K562 (cell line): ENCODE measurements around the gene S100A4. TPM values are rescaled to one million over a fixed set of nuclear protein-coding genes. Genes with fewer than 3 reads are reported as not detected.

Experiments used
- ATAC-seq: fragments of 200-7000 bp; cut with Tn5 transposase; 3 replicates; pipeline ENCODE4 v1.9.1; 2020; ENCODE audit warnings: moderate library complexity
- BruUV-seq: library from RNA; stranded (reverse); fragments of 400-500 nt; replicated peaks from 2 replicates; lab custom pipeline; 2021; lab: Mats Ljungman, UMichigan
- CTCF ChIA-PET: fragments of 300-600 bp; formaldehyde crosslinking; extraction: SDS; loops from one replicate; lab custom pipeline; 2021; ENCODE audit warnings: low intra/inter-chr PET ratio; lab: Yijun Ruan, JAX
- POLR2A ChIA-PET: fragments of 300-600, 350-650 bp; sonication (Branson Sonifier 250); formaldehyde crosslinking; extraction: SDS; loops from one replicate; lab custom pipeline; 2021; ENCODE audit warnings: antibody characterized with exemption, inconsistent platforms; lab: Yijun Ruan, JAX
- DNase-seq, 4 experiments: peaks; one replicate each; pipeline versions ENCODE4 v3.0.0 to v3.0.0-alpha.2; 2011 to 2018; ENCODE audit warnings: low spot score in 3 of 4, mixed read lengths in 3 of 4; ENCODE audit errors: extremely low read depth in 1 of 4
- FAIRE-seq: peaks from 2 replicates; lab custom pipeline; 2011; peaks lifted over from hg19 to GRCh38; lab: Jason Lieb, UNC
- H2AFZ ChIP-seq: 2 replicates; pipeline ENCODE4 v1.6.0; 2011; ENCODE audit warnings: low read depth, low read length, control low read depth, inconsistent platforms
- H3K27ac ChIP-seq: fragments of 200-600 bp; 3 replicates; pipeline ENCODE4 v1.8.0; 2011; ENCODE audit warnings: low read depth, mild to moderate bottlenecking, control low read depth, inconsistent platforms, low read length, moderate library complexity, mixed read lengths; ENCODE audit errors: extremely low read depth
- H3K27me3 ChIP-seq, 2 experiments: fragments of 300-600 bp in 1 of 2; 2 replicates in 1 of 2; 3 replicates in 1 of 2; pipeline versions ENCODE4 v1.6.0 to v1.8.0; 2011; ENCODE audit warnings: inconsistent platforms in 2 of 2, low read length in 2 of 2, mild to moderate bottlenecking in 1 of 2, mixed read lengths in 1 of 2, moderate library complexity in 1 of 2; ENCODE audit not compliant: control insufficient read depth in 2 of 2, insufficient read depth in 2 of 2
- H3K36me3 ChIP-seq: fragments of 300-600 bp; 3 replicates; pipeline ENCODE4 v1.8.0; 2011; ENCODE audit warnings: mild to moderate bottlenecking, low read length, inconsistent platforms; ENCODE audit not compliant: control insufficient read depth, insufficient read depth
- H3K4me1 ChIP-seq, 2 experiments: fragments of 200-600 bp in 1 of 2; replicated peaks in 1 of 2; 2 replicates in 1 of 2; 3 replicates in 1 of 2; pipeline versions ENCODE4 v1.5.1 to v1.8.0; 2011; ENCODE audit warnings: inconsistent platforms in 2 of 2, low read length in 2 of 2, mild to moderate bottlenecking in 1 of 2, mixed read lengths in 1 of 2, moderate library complexity in 1 of 2; ENCODE audit not compliant: control insufficient read depth in 2 of 2, insufficient read depth in 2 of 2
- H3K4me2 ChIP-seq: 2 replicates; pipeline ENCODE4 v1.6.1; 2011; ENCODE audit warnings: low read length, control low read depth, inconsistent platforms, mixed read lengths; ENCODE audit not compliant: insufficient read depth
- H3K4me3 ChIP-seq: fragments of 200-600 bp; sonication (generic), shearing (Covaris generic); 2 replicates; pipeline ENCODE4 v1.5.1; 2016; ENCODE audit warnings: control low read depth, inconsistent platforms
- H3K79me2 ChIP-seq: fragments of 200-600 bp; 3 replicates; pipeline ENCODE4 v1.8.0; 2011; ENCODE audit warnings: low read length, inconsistent platforms; ENCODE audit not compliant: control insufficient read depth, insufficient read depth
- H3K9ac ChIP-seq, 2 experiments: 2 replicates each; pipeline versions ENCODE4 v1.6.0 to v1.6.1; 2011; ENCODE audit warnings: low read depth in 2 of 2, low read length in 2 of 2, control low read depth in 1 of 2, inconsistent platforms in 1 of 2, mild to moderate bottlenecking in 1 of 2, mixed read lengths in 1 of 2; ENCODE audit not compliant: insufficient read depth in 1 of 2
- H3K9me1 ChIP-seq: one replicate; pipeline ENCODE4 v1.6.0; 2011; ENCODE audit warnings: inconsistent platforms, mild to moderate bottlenecking, low read length, moderate library complexity; ENCODE audit not compliant: control insufficient read depth, insufficient read depth
- H3K9me3 ChIP-seq: replicated peaks from 2 replicates; pipeline ENCODE4 v1.5.1; 2011; ENCODE audit warnings: low read depth, low read length, inconsistent platforms; ENCODE audit not compliant: control insufficient read depth, insufficient read depth
- H4K20me1 ChIP-seq: replicated peaks from 2 replicates; pipeline ENCODE4 v1.6.1; 2011; ENCODE audit warnings: low read length, inconsistent platforms, mixed read lengths; ENCODE audit not compliant: control insufficient read depth, insufficient read depth
- BDP1 ChIP-seq: IDR thresholded peaks from 3 replicates; pipeline ENCODE4 v1.6.1; 2011; ENCODE audit not compliant: insufficient read length, insufficient read depth
- CBX2 ChIP-seq: fragments of 200-600 bp; sonication (generic); IDR thresholded peaks from one replicate; pipeline ENCODE4 v1.6.1; 2012; ENCODE audit warnings: mild to moderate bottlenecking, low read length, inconsistent platforms; ENCODE audit not compliant: insufficient read depth, poor library complexity, severe bottlenecking
- CHD4 ChIP-seq: fragments of 200-600 bp; sonication (generic); IDR thresholded peaks from 3 replicates; pipeline ENCODE4 v1.6.1; 2012; ENCODE audit warnings: low read depth, mild to moderate bottlenecking, mixed read lengths, low read length, inconsistent platforms; ENCODE audit not compliant: insufficient read depth, insufficient replicate concordance, poor library complexity, severe bottlenecking
- KDM4B ChIP-seq, 2 experiments: fragments of 450-650 bp in 1 of 2; sonication (generic) in 1 of 2; IDR thresholded peaks; 2 replicates each; pipeline ENCODE4 v1.6.1; 2016 to 2017; ENCODE audit warnings: borderline replicate concordance in 2 of 2, antibody characterized with exemption in 1 of 2, low read depth in 1 of 2, mild to moderate bottlenecking in 1 of 2
- NR0B1 ChIP-seq: fragments of 450-650 bp; IDR thresholded peaks from one replicate; pipeline ENCODE4 v1.6.1; 2018; ENCODE audit warnings: mild to moderate bottlenecking, moderate library complexity; ENCODE audit not compliant: partially characterized antibody
- SMAD4 ChIP-seq: fragments of 250-450 bp; sonication (Bioruptor Pico); conservative IDR thresholded peaks from 2 replicates; pipeline ENCODE4 v1.8.0; 2021; ENCODE audit warnings: inconsistent platforms, mild to moderate bottlenecking, moderate library complexity
- ZC3H8 ChIP-seq: fragments of 450-650 bp; IDR thresholded peaks from 2 replicates; pipeline ENCODE4 v1.6.1; 2017
- ZNF146 ChIP-seq: IDR thresholded peaks from one replicate; pipeline ENCODE4 v1.6.1; 2018; ENCODE audit warnings: missing compliant biosample characterization; ENCODE audit not compliant: unreplicated experiment
- ZNF175 ChIP-seq: fragments of 200-800 bp; sonication (Bioruptor generic); IDR thresholded peaks from 2 replicates; pipeline ENCODE4 v1.6.1; 2016; ENCODE audit warnings: low read depth, mild to moderate bottlenecking, missing genetic modification characterization, missing compliant biosample characterization
- ZNF184 ChIP-seq: sonication (generic); formaldehyde crosslinking; IDR thresholded peaks from 2 replicates; pipeline ENCODE4 v1.5.0; 2020; ENCODE audit warnings: missing genetic modification reagents
- WGBS: fragments of 100-300 bp; shearing (Covaris generic); methylation state at CpG from one replicate; pipeline ENCODE4 v1.1.6; 2016; ENCODE audit warnings: low coverage, mixed read lengths; ENCODE audit not compliant: insufficient coverage; ENCODE audit errors: missing lambda C conversion rate; 5-methylcytosine and 5-hydroxymethylcytosine counted together
- in situ Hi-C: fragments of 300-500 bp; cut with MboI; formaldehyde crosslinking; loops from 4 replicates; pipeline ENCODE4 v1.15.0; 2018; ENCODE audit warnings: inconsistent platforms, mixed read lengths
- intact Hi-C: fragments of 100-400 bp; cut with micrococcal nuclease; formaldehyde crosslinking; loops from 2 replicates; pipeline ENCODE4 v1.14.2; 2022
- polyA plus RNA-seq, 8 experiments: library from polyadenylated mRNA; depleted of rRNA in 4 of 8; stranded (reverse) in 5 of 8; unstranded in 3 of 8; fragments of >200 nt; fragmentation: Nextera tagmentation in 2 of 8; fragmentation: Illumina TruSeq in 1 of 8; extraction: Ambion mirVana in 2 of 8; extraction: Trizol in 1 of 8; gene quantifications; 2 replicates each; pipeline versions ENCODE4 v1.2.1 to v1.2.3, GENCODE V29; 2011 to 2014; ENCODE audit warnings: inconsistent platforms in 1 of 8, missing spikeins in 1 of 8
- total RNA-seq, 7 experiments: library from RNA; depleted of rRNA in 6 of 7; stranded (reverse); fragments of >200 nt in 6 of 7; fragmentation: Illumina TruSeq in 2 of 7; extraction: Trizol in 2 of 7; gene quantifications; 2 replicates each; pipeline versions ENCODE4 v1.2.1 to v1.2.3, GENCODE V29; 2011 to 2021; ENCODE audit warnings: low replicate concordance in 1 of 7
- TF ChIP-seq, protein P1 (sequence below): fragments of 250-450 bp; sonication (Bioruptor Pico); IDR thresholded peaks from 2 replicates; pipeline ENCODE4 v1.9.0; 2021; ENCODE audit warnings: mild to moderate bottlenecking
- TF ChIP-seq, protein P2 (sequence below): sonication (generic); formaldehyde crosslinking; IDR thresholded peaks from 2 replicates; pipeline ENCODE4 v1.8.0; 2022; ENCODE audit warnings: missing genetic modification reagents, mild to moderate bottlenecking, moderate library complexity, borderline replicate concordance
- TF ChIP-seq, protein P3 (sequence below), 2 experiments: fragments of 200-800 bp in 1 of 2; sonication (Bioruptor generic) in 1 of 2; sonication (generic) in 1 of 2; formaldehyde crosslinking in 1 of 2; IDR thresholded peaks in 1 of 2; conservative IDR thresholded peaks in 1 of 2; 2 replicates each; pipeline versions ENCODE4 v1.5.0 to v1.6.1; 2016 to 2020; ENCODE audit warnings: missing compliant biosample characterization in 1 of 2, missing genetic modification characterization in 1 of 2, missing genetic modification reagents in 1 of 2

The S100A4 gene
- total and polyA plus RNA-seq, 9 of the 15 experiments (the other 6 are each of a cell fraction or from before 2014, with no cell fraction given) = 3.7 to 20.1 (median 11.2) TPM

- Histone ChIP-seq H3K27ac (no peak overlapping the region), H4K20me1 (no peaks in the 10 kb centered on the region), H2AFZ (peak overlapping the region; percentile 34), H3K36me3 (no peaks in the 10 kb centered on the region), H3K4me1 (peaks cover 57 to 67% of the 10 kb centered on the region in 2 experiments), H3K9me1 (no peaks in the 10 kb centered on the region), H3K4me2 (no peak overlapping the region), H3K27me3 (no peaks in the 10 kb centered on the region), H3K79me2 (no peaks in the 10 kb centered on the region), H3K9ac (peak overlapping the region in 1 of 2 experiments; percentile 82; a peak in 3 of 4 replicates), H3K4me3 (no peak overlapping the region), H3K9me3 (no peaks in the 10 kb centered on the region)
- 0 out of 3 replicates have a peak, but pooled peaks have one; percentile 4 for ATAC-seq
- ChIA-PET POLR2A (interaction anchor here (0.7 kb wide), 1 partner anchor 919 kb away, joined by 3 read pairs; no protein-coding TSS in a partner anchor), CTCF (no interaction called here)
- DNase-seq = no peak
- in situ Hi-C loops (no loop called here), intact Hi-C loops (no loop called here)
- no peak for FAIRE-seq
- WGBS = 62% methylated on average over 19 of the region's 19 CpGs
- BruUV-seq = no TSS peak
- TF ChIP-seq ZC3H8 (no peak), ZNF146 (CRISPR knock-in tag) (no peak), CHD4 (peak; percentile 37), CBX2 (no peak), ZNF175 (CRISPR knock-in tag) (no peak), NR0B1 (no peak), ZNF184 (CRISPR knock-in tag) (no peak), KDM4B (IDR thresholded peaks at IDR 0.05; ENCODE audit: borderline replicate concordance in 2 of 2, low read depth in 1 of 2) (no peak), BDP1 (no peak), SMAD4 (no peak)
- TF ChIP-seq, protein P1, sequence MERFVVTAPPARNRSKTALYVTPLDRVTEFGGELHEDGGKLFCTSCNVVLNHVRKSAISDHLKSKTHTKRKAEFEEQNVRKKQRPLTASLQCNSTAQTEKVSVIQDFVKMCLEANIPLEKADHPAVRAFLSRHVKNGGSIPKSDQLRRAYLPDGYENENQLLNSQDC (CRISPR knock-in tag) = no peak
- TF ChIP-seq, protein P2, sequence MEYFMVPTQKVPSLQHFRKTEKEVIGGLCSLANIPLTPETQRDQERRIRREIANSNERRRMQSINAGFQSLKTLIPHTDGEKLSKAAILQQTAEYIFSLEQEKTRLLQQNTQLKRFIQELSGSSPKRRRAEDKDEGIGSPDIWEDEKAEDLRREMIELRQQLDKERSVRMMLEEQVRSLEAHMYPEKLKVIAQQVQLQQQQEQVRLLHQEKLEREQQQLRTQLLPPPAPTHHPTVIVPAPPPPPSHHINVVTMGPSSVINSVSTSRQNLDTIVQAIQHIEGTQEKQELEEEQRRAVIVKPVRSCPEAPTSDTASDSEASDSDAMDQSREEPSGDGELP (CRISPR knock-in tag) = no peak
- TF ChIP-seq, protein P3, sequence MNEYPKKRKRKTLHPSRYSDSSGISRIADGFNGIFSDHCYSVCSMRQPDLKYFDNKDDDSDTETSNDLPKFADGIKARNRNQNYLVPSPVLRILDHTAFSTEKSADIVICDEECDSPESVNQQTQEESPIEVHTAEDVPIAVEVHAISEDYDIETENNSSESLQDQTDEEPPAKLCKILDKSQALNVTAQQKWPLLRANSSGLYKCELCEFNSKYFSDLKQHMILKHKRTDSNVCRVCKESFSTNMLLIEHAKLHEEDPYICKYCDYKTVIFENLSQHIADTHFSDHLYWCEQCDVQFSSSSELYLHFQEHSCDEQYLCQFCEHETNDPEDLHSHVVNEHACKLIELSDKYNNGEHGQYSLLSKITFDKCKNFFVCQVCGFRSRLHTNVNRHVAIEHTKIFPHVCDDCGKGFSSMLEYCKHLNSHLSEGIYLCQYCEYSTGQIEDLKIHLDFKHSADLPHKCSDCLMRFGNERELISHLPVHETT (CRISPR knock-in tag; conservative IDR thresholded peaks at IDR 0.05 in 1 of 2, IDR thresholded peaks at IDR 0.05 in 1 of 2) = no peak
Measured at GRCh38 chr1:153547560-153548551, 2.2 kb upstream of the S100A4 start.
